Mammary epithelial cell (primary cell): Measurements from ENCODE around the gene PCP2.

ENCODE experiments used
- EZH2 ChIP-seq: IDR thresholded peaks from 2 replicates; pipeline ENCODE4 v1.6.1; 2012; ENCODE audit warnings: low read length, inconsistent platforms, borderline replicate concordance
- TF ChIP-seq, protein P1 (sequence below), 2 donors: IDR thresholded peaks in 1 of 2; conservative IDR thresholded peaks in 1 of 2; 2 replicates each; pipeline ENCODE4 v1.5.1; 2011 to 2012; ENCODE audit warnings: inconsistent platforms in 2 of 2, low read length in 2 of 2, mild to moderate bottlenecking in 2 of 2, control low read depth in 1 of 2, low read depth in 1 of 2; ENCODE audit not compliant: insufficient read depth in 1 of 2; ENCODE audit errors: extremely low read depth in 1 of 2

DNA sequence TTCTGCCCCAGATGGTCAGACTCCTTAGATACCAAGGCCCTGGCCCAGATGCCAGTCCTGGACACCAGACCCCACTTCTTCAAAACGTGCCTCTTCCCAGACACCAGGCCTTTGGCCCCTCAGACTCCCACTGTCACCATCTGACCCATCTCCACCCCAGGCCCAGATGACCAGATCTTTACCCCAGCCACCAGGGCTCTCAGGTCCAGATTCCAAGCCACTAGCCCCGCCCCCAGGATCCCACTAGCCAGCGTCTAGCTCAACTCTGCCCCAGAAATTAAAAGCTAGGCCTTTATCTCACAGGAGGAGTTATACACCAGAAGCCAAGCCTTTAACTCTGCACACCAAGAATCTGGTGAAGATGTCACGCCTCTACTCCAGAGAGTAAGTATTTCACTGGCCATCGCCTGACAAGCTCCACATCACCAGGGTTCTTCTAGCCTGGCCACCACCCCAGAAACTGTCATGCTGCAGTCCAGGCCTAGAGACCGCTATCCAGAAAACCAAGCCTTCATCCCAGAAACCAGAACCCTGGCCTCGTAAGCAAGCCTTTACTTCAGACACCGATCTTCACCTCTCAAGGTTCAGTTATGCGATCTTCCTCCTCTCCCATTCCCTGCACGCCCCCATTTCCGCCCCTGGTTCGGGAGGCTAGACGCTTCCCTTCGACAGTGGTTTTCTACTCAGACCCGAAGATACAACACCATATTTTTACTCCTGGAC is 4.8 kb downstream of the PCP2 start:
- TF ChIP-seq, protein P1, sequence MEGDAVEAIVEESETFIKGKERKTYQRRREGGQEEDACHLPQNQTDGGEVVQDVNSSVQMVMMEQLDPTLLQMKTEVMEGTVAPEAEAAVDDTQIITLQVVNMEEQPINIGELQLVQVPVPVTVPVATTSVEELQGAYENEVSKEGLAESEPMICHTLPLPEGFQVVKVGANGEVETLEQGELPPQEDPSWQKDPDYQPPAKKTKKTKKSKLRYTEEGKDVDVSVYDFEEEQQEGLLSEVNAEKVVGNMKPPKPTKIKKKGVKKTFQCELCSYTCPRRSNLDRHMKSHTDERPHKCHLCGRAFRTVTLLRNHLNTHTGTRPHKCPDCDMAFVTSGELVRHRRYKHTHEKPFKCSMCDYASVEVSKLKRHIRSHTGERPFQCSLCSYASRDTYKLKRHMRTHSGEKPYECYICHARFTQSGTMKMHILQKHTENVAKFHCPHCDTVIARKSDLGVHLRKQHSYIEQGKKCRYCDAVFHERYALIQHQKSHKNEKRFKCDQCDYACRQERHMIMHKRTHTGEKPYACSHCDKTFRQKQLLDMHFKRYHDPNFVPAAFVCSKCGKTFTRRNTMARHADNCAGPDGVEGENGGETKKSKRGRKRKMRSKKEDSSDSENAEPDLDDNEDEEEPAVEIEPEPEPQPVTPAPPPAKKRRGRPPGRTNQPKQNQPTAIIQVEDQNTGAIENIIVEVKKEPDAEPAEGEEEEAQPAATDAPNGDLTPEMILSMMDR (conservative IDR thresholded peaks at IDR 0.05 in 1 of 2, IDR thresholded peaks at IDR 0.05 in 1 of 2; ENCODE audit: extremely low read depth in 1 of 2, insufficient read depth in 1 of 2, low read depth in 1 of 2, low read length in 2 of 2): no peak
- no peak for TF ChIP-seq EZH2
